ENCODE data around the gene TMEM63A. TPM values are rescaled to one million over a fixed set of nuclear protein-coding genes. Genes with fewer than 3 reads are reported as not detected.

TMEM63A gene
- total and polyA plus RNA-seq, 2 of the 13 experiments (the other 11 are each of a cell fraction or from before 2014, with no cell fraction given), result 23.9 to 53.3 TPM

DNA sequence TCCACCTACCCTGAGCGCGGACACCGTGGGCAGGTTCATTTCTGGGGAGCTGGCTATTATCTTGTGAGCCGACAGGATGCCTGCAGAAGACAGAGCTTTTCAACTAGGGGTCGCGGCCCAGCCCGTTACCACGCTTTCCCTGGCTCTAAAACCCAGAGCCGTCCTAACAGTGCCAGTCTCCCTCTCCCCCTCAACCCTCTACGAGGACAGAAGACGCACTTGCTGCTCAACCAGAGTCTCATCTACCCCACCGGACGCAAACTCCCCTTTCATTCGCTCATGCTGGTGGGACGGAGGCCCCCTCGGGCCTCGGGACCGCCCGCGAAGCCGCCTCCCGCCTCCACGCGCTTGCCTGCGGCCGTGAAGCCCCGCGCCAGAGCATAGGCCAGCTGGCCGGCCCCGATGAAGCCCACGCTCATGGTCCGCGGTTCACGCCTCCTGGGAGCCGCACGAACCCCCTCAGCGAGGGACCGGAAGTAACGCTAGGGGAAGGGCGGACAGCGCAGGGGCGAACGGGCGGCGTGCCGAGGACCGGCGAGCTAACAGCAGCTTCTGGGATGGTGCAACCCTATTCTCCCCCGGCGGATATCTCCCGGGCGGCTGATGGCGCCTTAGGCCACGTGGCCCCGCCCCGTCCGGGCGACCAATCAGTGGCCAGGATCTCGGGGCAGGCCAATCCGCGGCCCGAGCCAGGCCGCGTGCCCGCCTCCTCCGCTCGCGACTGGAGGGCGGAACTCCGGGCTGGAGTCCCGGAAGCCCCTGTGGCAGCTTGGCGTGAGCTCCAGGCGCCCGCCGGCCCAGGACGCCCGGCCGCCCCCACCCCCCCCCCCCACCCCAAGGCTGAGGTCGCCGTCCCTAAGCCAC lies 41.7 kb upstream of the TMEM63A start, which contains the start of gene PYCR2 (continued):
- TF ChIP-seq ZNF225 (CRISPR knock-in tag; IDR thresholded peaks at IDR 0.05) (peak; percentile 91), ZBTB38 (CRISPR knock-in tag; IDR thresholded peaks at IDR 0.05) (peak; percentile 11; the same call in 1 of the 2 replicates), ZSCAN30 (CRISPR knock-in tag; IDR thresholded peaks at IDR 0.05) (no peak), TEAD3 (CRISPR knock-in tag; optimal IDR thresholded peaks at IDR 0.05; ENCODE audit: borderline replicate concordance) (peak; percentile 65), ZNF331 (CRISPR knock-in tag; IDR thresholded peaks at IDR 0.05) (peak; percentile 57; the same call in 1 of the 2 replicates), MIER3 (CRISPR knock-in tag; IDR thresholded peaks at IDR 0.05; ENCODE audit: borderline replicate concordance) (peak; percentile 43; the same call in 1 of the 2 replicates), ZNF17 (CRISPR knock-in tag; IDR thresholded peaks at IDR 0.05) (no peak), ATF7-NPFF (CRISPR knock-in tag; IDR thresholded peaks at IDR 0.05; ENCODE audit: low read depth) (peak; percentile 70), SCMH1 (CRISPR knock-in tag; IDR thresholded peaks at IDR 0.05; ENCODE audit: borderline replicate concordance) (no peak), SMC3 (IDR thresholded peaks at IDR 0.05; ENCODE audit: low read length) (no peak), ZNF747 (CRISPR knock-in tag; IDR thresholded peaks at IDR 0.05; ENCODE audit: borderline replicate concordance) (no peak), ZNF687 (CRISPR knock-in tag; IDR thresholded peaks at IDR 0.05) (peak; percentile 98), ZNF639 (CRISPR knock-in tag; conservative IDR thresholded peaks at IDR 0.05) (peak; percentile 98), ZNF782 (CRISPR knock-in tag; IDR thresholded peaks at IDR 0.05; ENCODE audit: borderline replicate concordance) (peak; percentile 94; the same call in 1 of the 2 replicates), TBP (CRISPR knock-in tag; IDR thresholded peaks at IDR 0.05) (no peak), GABPB1 (CRISPR knock-in tag; IDR thresholded peaks at IDR 0.05) (peak; percentile 96), ZSCAN12 (CRISPR knock-in tag; IDR thresholded peaks at IDR 0.05) (no peak), BCL6 (CRISPR knock-in tag; IDR thresholded peaks at IDR 0.05) (0 out of 2 replicates have a peak, but pooled peaks have one; percentile 54), HNRNPH1 (optimal IDR thresholded peaks at IDR 0.05; ENCODE audit: low read depth, low read length) (no peak), SMAD9 (CRISPR knock-in tag; IDR thresholded peaks at IDR 0.05) (no peak), ZNF180 (CRISPR knock-in tag; IDR thresholded peaks at IDR 0.05; ENCODE audit: borderline replicate concordance, low read depth) (no peak)
- TF ChIP-seq, protein P1, sequence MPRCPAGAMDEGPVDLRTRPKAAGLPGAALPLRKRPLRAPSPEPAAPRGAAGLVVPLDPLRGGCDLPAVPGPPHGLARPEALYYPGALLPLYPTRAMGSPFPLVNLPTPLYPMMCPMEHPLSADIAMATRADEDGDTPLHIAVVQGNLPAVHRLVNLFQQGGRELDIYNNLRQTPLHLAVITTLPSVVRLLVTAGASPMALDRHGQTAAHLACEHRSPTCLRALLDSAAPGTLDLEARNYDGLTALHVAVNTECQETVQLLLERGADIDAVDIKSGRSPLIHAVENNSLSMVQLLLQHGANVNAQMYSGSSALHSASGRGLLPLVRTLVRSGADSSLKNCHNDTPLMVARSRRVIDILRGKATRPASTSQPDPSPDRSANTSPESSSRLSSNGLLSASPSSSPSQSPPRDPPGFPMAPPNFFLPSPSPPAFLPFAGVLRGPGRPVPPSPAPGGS (CRISPR knock-in tag; IDR thresholded peaks at IDR 0.05), result peak; percentile 62
- TF ChIP-seq, protein P2, sequence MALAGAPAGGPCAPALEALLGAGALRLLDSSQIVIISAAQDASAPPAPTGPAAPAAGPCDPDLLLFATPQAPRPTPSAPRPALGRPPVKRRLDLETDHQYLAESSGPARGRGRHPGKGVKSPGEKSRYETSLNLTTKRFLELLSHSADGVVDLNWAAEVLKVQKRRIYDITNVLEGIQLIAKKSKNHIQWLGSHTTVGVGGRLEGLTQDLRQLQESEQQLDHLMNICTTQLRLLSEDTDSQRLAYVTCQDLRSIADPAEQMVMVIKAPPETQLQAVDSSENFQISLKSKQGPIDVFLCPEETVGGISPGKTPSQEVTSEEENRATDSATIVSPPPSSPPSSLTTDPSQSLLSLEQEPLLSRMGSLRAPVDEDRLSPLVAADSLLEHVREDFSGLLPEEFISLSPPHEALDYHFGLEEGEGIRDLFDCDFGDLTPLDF (CRISPR knock-in tag; IDR thresholded peaks at IDR 0.05), result peak; percentile 68

All from HepG2 (cell line).